ENCODE measurements around the gene ERGIC1.
A peak's percentile ranks its signal among the peaks of the same experiment; 100 is the strongest.

ERGIC1 gene

DNA sequence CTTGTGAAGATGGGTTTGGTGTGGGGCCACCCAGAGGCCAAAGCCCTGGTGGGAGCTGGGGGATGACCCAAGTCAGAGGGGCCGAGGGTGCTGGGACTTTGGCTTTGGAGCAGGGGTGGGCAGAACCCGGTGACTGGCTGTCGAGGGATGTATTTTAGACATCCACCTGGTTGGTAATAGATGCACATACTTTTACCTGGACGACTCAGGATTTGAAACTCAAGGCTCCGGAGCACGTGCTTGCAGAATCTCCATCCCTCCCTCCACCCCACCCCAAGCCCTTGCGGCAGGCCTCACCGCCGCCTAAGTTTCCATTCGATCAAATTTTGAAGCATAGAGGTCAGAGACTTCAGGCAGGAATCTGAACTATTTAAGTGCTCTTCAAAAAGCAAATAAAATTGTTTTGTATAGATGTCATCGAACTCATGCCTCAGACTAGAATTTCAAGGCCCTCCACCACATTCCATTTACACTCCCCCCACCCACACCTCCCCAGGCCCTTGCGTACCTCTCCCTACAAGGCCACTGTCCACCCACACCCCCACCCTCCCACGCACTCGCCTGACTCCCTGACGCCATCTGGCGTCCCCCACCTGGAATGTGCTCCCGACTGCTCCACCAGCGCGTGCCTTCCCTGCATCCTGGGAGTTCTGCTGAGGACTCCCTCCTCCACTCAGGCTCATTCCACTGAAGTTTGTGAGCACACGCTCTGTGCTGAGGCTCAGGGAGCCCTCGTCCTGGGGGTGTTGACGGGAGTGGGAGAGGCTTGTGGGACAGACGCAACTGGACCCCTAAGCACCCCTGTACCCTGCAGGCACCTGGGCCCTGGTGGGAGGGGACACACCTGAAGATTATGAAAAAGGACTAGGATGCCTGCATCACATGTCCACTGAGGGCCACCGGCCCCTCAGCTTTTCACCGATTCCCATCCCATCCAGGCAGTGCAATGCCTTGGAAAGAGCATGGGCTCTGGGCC lies 68.7 kb downstream of the ERGIC1 start:
- no peak for DNase-seq (ENCODE audit: low read depth)

DNA sequence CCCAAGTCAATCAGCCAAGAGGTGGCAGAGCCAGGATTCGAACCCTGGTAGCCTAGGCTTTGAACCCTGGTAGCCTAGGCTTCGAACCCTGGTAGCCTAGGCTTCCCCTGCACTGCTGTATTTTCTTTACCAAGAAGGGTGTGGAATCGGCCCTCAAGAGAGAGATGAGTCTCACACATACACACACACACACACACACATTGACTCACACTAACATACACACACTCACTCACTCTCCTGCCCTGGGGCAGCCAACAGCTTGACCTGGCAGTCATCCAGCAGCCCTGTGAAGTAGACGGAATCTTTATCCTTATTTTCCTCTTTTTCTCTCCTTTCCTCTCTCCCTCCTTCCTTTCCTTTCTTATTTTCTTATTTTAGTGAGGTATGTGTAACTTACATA lies 69.7 kb downstream of the ERGIC1 start:
- DNase-seq (ENCODE audit: low read depth), result no peak

DNA sequence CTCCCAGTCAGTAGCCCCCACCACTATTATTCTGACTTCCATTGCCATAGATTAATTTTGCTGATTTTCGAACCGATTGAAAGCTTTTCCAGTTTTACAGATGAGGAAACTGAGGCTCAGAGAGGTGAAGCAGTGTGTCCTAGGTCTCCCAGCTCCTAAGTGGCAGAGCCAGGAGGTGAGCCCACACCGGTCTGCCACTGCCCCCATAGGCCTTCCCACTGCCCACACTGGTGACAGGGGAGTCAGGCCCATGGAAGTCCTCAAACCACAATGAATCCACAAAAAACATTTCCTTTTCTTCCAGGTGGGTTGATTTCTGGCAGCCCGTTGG lies 70.2 kb downstream of the ERGIC1 start:
- no peak for DNase-seq (ENCODE audit: low read depth)

DNA sequence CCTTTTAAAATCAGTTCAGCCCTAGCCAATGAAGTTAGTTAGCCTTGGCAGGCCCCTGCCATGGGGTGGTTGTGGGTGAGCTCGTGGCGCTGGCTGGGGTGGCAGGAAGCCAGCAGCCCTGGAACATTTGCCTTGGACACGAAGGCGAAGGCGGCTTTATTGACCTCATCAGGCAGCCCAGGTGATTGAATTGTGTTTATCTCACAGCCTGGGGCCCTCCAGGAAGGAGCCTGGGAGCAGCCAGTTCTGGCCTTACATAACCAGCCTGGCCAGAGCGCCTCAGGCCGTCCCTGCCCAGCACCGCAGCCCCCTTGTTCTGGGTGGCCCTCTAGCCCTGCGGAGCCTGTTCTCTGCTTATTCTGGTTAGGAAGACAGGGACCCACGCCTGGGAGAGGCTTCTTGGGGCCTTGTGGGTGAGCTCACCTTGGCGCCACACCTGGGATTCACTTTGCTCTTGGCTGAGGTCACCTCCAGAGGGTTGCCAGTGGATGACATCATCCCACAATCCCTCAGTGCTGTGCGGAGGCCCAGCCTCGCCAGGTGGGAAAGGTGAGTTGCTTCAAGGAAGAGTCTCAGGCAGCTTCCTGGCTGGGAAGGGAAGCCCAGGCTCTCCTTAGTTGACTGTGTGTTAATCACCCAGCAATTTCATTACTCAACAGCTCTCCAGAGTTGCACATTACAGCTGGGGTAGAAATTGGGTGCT lies 70.7 kb downstream of the ERGIC1 start:
- DNase-seq (ENCODE audit: low read depth), result no peak

DNA sequence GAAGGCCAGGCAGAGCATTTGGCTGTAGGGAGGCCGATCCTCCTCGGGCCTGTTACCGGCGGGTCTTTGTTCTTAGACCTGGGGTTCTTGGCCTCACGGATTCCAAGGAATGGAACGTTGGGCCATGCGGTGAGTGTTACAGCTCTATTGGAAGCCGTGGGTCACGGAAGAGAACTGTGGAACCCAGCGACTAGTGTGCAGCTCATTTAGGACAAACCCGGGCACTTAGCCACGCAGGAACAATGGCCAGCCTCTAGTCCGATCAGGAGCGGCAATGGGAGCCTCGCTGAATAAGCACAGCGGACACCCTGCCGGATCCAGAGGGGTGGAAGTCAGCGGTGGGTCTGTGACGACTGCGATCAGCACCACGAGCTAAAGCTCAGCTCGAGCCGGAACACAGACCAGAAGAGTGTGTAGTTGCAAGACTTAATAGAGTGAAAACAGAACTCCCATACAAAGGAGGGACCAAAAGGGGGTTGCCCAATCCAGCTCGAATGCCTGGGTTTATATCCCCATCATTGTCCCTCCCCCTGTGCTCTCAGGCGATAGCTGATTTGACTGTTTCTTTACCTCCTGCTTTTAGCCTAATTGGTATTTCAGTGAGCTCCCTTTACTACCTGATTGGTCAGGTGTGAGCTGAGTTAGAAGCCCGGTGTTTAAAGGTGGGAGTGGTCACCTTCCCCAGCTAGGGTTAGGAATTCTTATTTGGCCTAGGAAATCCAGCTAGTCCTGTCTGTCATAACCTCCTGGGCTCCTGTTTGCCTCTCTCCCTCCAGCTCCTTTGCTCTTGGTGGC lies 71.5 kb downstream of the ERGIC1 start:
- DNase-seq (ENCODE audit: low read depth), result no peak

DNA sequence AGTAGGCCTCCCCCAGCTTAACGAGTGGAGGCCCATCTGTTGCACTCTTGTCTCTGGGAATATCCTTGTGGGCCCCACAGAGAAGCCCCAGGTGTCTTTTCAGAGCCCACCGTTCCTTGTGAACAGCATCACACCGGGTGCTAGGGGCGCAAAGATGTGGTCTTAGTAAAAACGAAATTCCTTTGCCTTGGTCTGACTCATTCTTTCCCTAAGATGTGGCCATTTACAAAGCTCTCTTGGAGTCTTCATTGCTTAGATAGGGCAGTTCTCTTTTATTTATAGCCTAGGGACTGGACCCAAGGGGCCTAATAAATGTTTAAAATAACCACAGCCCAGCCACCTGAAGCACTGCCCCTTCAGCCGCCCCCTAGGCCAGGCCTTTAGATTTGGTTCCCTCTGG lies 72.4 kb downstream of the ERGIC1 start:
- no peak for DNase-seq (ENCODE audit: low read depth)

DNA sequence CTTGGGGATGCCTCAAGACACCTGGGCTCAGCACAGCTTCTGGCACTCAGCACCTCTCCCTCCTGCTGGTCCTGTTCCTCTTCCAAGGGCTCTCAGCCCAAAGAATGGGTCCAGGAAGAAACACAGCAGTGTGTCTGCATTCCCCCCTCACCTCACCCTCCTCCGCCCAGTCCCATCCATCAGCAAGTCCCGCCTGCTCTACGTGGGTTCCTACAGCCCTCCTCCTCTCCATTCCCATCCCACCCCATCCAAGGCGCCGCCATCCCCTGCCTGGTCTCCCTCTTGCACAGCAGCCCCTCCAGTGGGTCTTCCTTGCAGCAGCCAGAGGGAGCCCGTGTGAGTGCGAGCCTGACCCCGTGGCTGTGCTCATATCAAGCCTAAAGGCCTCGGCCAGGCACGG lies 72.8 kb downstream of the ERGIC1 start:
- no peak for DNase-seq (ENCODE audit: low read depth)

DNA sequence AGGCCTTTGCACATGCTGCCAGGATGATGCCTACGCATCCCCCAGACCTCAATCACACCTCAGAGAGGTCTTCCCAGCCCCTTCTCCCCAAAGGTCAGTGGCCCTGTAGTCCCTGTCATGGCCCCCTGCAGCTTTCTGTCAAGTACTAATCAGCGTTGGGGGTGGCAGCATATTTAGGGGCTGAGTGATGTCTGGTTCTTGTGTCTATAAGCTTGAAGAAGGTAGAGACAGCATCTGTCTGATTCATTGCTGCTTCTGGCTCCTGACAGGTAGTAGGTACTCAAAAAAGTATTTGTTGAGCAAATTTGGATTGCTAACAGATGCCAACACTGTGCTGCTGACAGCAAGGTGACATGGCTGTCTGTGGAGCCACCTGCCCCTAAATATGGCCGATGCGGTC lies 73.6 kb downstream of the ERGIC1 start:
- DNase-seq (ENCODE audit: low read depth), result no peak

DNA sequence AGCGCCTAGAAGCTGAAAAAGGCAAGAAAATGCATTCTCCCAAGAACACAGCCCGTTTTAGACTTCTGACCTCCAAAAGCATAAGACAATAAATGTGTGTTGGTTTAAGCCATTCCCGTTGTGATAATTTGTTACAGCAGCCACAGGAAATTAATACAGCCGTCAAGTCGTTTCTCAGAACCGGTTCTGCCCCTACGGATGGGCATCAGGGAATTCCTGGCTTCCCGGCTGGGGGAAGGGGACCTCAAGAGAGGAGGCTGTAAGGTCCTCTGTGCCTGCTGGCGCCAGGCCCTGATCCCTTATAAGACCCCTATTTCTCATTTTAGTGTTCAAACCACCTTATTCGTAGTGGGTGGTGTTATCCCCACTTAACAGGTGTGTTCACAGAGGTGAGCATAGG lies 74.6 kb downstream of the ERGIC1 start:
- DNase-seq (ENCODE audit: low read depth), result no peak

DNA sequence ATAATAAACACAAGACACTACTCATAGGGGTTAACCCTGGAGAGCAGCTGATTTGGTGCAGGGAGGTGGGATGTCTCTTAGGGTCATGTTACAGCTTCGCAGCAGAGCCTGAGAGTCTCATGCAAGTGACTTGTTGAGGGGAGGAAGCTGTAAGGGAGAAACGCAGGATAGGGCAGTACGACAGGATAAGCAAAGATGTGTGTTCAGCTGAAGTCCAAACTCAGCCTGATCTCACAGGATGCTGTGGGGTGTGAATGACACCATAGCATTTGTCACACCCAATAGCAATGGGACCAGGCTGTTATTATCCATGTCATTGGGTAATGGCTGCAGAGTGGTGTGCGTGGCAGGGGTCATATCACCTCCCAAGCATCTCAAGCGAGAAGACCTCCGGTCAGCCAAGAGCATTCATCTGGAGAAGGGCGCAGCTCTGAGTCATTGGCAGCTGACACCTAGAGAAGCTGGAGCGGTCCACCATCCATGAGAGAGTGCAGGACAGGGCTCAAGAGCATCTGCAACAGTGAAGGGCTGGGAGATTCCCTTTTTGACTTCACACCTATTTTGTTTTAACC lies 76.0 kb downstream of the ERGIC1 start:
- DNase-seq (ENCODE audit: low read depth), result no peak

DNA sequence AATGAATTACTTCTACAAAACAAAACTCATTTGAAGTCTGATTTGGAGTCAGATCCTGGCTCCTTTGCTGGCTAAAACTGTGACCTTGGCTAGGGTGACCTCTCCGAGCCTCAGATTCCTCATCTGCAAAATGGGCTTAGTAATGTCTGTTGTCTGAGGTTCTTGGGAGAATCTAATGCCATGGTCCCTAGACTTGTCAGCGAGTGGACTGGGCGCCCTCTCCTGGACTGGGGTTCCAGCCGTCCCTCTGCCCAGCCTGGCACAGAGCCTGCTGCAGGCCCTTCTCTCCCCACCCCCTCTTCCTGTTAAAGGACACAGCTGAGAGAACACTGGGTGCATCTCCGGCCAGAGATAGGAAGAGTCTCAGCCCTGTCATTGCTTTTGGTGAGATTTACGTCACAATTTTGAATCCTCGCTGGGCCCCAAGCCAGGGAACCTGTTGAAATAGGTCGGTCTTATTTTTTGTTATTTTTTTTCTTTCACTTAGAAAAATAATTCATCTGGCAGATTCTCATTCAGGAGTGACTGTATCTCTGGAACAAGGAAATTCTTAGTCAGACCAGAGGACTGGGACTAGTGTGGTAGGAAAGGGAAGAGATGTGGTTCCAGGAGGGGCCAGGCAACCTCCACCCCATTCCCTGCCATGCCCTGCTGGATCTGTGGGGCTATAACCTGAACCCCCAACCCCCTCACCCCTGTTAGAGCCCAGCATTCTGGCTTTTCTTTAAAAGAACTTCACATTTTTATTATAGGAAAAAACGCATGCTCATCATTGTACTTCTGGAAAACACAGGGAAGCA lies 77.0 kb downstream of the ERGIC1 start:
- DNase-seq (ENCODE audit: low read depth), result no peak

DNA sequence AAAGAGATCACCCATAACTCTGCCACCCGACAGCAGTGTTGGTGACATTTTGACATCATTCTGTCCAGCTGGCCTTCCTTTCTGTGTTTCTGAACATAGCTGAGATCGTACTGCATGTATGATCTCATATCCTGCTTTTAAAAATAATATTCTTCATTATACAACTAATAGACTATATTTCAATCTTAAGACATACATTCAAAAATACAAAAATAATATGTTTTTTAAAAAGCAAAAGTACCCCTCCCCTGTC lies 77.5 kb downstream of the ERGIC1 start:
- no peak for DNase-seq (ENCODE audit: low read depth)

DNA sequence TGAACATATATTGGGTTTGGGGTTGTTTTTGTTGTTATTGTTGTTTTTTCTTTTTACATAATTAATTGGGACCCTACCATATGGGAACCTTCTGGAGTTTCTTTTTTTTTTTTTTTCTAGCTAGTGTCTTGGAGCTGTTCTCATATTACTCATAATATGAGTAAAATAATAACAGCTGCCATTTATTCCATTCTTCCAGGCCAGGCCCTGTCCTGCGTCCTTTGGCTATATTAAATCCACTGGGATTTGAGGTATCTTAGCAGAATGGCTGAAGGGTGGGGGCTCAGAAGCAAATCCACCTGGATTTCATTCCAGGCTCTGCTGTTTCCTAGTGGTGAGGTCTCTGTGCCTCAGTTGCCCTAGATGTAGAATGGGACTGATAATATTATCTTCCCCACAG lies 77.9 kb downstream of the ERGIC1 start:
- no peak for DNase-seq (ENCODE audit: low read depth)

DNA sequence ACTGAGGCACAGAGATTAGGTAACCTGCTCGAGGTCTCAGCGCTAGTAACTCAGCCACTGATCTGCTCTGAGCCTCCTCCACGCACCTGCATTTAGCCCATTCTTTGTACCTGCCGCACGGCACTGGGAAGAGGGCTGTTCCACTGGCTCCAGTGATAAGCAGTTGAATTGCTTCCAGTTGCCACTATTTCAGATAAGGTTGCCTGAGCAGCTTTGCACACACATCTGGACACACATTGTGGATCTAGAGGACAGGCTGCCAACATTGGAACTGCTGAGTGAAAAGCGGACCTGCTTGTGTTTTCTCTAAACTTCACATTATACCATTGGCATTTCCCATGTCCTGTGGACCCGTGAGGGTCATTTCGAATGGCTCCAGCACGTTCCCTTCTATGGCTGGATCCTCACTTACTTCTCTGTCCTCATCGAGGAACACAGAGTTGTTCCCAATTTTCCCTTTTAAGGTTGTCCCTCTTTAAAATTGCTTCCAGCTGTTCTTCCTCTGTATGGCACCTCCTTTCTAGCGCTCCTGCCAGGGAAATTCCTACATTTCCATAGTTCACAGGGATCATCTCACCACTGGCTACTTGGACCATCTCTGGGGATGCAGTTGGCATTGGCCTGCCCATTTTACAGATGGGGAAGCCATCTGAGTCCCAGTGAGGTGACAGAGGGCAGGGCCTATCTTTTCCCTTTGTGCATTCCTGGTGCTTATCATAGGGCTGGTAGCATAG lies 79.2 kb downstream of the ERGIC1 start:
- DNase-seq (ENCODE audit: low read depth), result no peak

DNA sequence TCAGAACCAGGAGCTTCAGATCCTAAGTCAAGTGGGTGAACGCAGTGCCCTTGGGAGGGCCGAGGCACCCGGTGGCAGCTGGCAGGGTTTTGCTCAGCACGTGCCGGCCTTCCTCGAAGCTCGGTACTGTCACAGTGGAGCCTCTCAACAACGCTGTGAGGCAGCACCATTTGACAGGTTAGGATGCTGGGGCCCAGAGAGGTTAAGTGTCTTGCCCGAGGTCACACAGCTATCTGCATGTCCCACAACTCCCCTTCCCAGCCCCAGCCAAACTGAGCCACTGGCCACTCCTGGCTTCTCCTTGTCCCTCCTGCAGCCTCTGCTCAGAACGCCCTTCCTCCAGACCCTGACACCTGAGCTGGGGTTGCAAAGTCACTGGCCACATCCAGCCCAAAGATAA lies 81.5 kb downstream of the ERGIC1 start:
- no peak for DNase-seq (ENCODE audit: low read depth)

DNA sequence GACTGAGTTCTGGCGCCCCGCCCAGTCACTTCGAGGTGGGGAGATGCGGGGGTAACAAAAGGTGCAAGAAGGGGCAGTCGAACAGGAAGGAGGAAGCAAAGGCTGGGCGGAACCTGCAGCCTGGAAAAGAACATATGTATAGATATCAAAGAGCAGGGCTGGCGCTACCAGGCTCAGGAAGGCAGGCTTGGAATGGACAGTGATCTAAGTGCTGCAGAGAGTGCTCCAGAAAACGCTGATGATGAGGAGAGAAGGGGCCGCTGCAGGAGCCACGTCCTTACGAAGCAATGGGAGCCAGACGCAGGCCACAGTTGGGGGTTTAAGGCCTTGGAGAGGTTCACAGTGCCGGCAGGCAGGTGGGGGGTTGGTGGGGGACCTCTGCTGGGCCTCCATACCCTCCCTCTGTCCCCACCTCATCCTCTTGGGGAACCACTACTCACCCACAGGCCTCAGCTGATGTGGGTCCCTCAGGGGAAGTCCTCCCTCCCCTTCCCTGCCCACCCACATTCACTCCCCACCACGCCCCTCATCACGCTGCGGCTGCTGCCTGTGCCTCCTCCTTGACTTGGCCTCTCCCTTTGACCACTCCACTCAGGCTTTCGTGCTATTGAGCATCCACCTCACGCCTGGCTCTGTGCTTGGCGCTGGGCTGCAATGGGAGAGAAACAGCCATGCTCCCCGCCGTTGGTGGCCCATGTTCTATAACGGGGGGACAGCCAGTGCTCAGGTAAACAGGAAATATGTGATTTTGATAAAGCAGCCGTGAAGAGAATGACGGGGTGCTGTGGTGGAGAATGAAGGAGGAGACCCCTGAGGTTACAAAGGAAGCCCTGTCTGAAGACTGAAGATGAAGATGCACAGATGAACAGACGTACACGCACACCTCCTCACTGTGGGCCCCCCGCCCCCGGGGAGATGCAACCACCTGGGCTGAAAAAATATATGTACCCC lies 84.6 kb downstream of the ERGIC1 start:
- DNase-seq (ENCODE audit: low read depth), result peak; percentile 15

DNA sequence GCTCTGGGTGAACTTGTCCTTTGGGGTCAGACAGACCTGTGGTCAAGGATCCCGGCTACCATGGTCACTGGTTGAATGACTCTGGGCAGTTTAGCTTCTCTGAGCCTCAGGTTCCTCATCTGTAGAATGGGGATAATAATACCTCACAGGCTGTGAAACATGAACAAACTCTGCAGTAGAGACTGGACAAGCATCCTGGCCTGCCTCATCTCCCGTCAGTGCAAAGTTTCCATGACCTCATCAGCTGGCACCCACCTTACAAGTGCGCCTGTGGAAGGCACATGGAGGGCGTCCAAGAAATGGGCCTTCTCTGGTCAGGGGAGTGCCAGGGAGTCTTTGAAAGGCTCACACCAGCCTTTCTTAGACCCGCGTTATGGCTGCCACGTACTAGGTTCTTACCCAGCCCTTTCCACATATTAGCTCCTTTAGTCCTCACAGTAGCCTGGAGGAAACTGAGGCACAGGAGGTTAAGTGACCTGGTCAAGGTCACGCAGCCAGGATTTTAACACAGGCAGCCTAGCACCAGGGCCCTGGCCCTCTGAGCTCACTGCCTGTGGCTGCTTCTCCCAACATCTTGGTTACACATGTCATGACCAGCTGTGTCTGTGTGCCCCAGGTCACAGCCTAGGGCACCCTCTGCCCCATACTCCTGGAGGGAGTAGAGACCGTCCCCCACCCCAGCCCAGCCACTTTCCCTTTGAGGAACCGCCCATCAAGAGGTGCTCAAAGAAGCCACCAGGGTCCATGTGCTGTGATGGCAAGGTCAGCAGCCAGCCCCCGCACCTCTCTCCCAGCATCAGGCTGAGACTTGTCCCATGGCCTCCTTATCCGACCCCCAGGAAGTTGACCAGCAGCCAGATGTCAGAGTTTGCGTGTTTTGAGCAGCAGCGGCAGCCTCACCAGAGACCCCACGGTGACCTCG lies 85.7 kb downstream of the ERGIC1 start:
- DNase-seq (ENCODE audit: low read depth), result no peak

DNA sequence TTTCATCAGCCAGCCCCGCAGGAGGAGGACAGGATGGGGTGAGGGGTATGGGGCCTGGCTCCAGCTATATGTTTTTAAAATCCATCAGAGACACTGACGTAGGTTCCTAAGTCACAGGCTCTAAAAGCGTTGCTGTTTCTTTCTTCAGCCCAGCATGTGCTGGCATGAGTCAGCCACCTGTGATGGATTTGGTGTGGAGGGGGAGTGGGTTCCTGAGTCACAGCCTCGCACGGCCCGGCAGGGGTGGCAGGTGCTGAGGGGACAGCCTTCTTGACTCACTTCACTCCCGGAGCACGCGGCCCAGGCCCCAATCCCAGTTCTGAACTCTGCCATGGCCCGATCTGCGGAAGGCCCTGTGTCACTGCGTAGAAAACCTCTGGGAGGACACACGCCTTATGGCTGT lies 86.4 kb downstream of the ERGIC1 start:
- DNase-seq (ENCODE audit: low read depth), result no peak

DNA sequence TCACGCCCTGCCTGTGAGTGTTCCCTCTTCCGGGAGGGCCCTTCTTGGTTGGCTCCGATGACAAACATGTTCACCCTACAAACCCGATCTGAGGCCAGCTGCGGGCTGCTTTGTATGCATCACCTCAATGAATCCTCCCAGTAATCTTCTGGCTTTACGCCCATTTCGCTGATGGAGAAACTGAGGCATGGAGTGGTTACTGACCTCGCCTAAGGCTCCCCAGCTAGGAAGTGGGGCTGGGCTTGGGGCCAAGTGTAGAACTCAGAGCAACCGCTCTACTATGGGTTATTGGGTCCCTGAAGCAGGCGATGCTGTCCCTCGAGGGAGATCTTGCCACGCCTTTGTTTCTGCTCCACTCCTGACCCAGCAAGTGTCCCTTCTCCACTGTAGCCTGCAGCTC lies 86.9 kb downstream of the ERGIC1 start:
- no peak for DNase-seq (ENCODE audit: low read depth)
